Bronchus fibroblast of lung (primary cell): ENCODE measurements around the gene C1QTNF9. TPM values are rescaled to one million over a fixed set of nuclear protein-coding genes. Genes with fewer than 3 reads are reported as not detected.

Experiments
- total RNA-seq: library from RNA; depleted of rRNA; stranded (reverse); fragments of >200 nt; gene quantifications from 2 replicates; pipeline ENCODE4 v1.2.3, GENCODE V29; 2015

Gene C1QTNF9
- not detected in 2 replicates for total RNA-seq

GRCh38 chr13:24309300-24309699 is at the start of gene C1QTNF9:
C1QTNF9 (plus strand) TSS chr13:24309580; CDS start chr13:24316004, 6,424 bp downstream.

Other genes with a start within 250 kb of the C1QTNF9 start
- 6.2 and 7.6 TPM in 2 replicates for gene SPATA13, start 148.9 kb upstream of the C1QTNF9 start, total RNA-seq
- 37.3 and 41.7 TPM in 2 replicates for gene PARP4, start 203.2 kb downstream of the C1QTNF9 start, total RNA-seq